ENCODE data around the gene TCF4. TPM values are rescaled to one million over a fixed set of nuclear protein-coding genes. Genes with fewer than 3 reads are reported as not detected.

Gene TCF4
- polyA plus RNA-seq, 1 of the 3 experiments (the other 2 are of a cell fraction): 39.1 TPM

- TF ChIP-seq CTCF (IDR thresholded peaks at IDR 0.05) (no peak), RXRA (IDR thresholded peaks at IDR 0.05; ENCODE audit: borderline replicate concordance, low read depth) (no peak), EP300 (IDR thresholded peaks at IDR 0.05; ENCODE audit: borderline replicate concordance in 1 of 2, low read depth in 1 of 2, low read length in 1 of 2) (no peak), ZBTB33 (IDR thresholded peaks at IDR 0.05; ENCODE audit: borderline replicate concordance, low read depth) (no peak)
These were observed 83.2 kb downstream of the TCF4 start (continued) for GRCh38 chr18:55504808-55505207.

GRCh38 chr18:55503167-55503820 is 84.7 kb downstream of the TCF4 start:
- ChIA-PET CTCF (no interaction called here), POLR2A (no interaction called here)
- DNase-seq: no peak

GRCh38 chr18:55501982-55502710 is 85.8 kb downstream of the TCF4 start:
- Histone ChIP-seq H3K27ac (ENCODE audit: low read depth in 2 of 2, low read length in 1 of 2) (peak overlapping the region; percentile 50 to 92; a peak in 3 of 4 replicates), H2AFZ (ENCODE audit: low read depth) (no peak overlapping the region), H3K9ac (peak overlapping the region; percentile 71), H3K9me2 (no peaks in the 10 kb centered on the region), H3F3A (replicated peaks; ENCODE audit: insufficient read depth) (peaks cover 30% of the 10 kb centered on the region), H3K4me3 (ENCODE audit: low read depth in 2 of 2, low read length in 1 of 2) (peak overlapping the region in 1 of 2 experiments; percentile 15; a peak in 1 of 4 replicates), H3K27me3 (ENCODE audit: insufficient read depth) (no peaks in the 10 kb centered on the region), H3K9me3 (no peaks in the 10 kb centered on the region), H4K20me1 (ENCODE audit: insufficient read depth) (no peaks in the 10 kb centered on the region), H3K36me3 (replicated peaks in 1 of 2; ENCODE audit: control insufficient read depth in 1 of 2, insufficient read depth in 2 of 2, low read length in 1 of 2) (no peaks in the 10 kb centered on the region), H3K4me2 (peak overlapping the region; percentile 74), H3K4me1 (ENCODE audit: control insufficient read depth in 1 of 2, insufficient read depth in 2 of 2, low read depth in 1 of 2, low read length in 1 of 2) (peaks cover 8 to 41% of the 10 kb centered on the region in 2 experiments; a peak in 3 of 4 replicates), H3K79me2 (ENCODE audit: insufficient read depth) (peaks cover 86% of the 10 kb centered on the region)
- POLR2A ChIA-PET: no interaction called here
- TF ChIP-seq MAX (IDR thresholded peaks at IDR 0.05; ENCODE audit: low read depth) (no peak), MEF2A (IDR thresholded peaks at IDR 0.05; ENCODE audit: borderline replicate concordance, low read depth) (0 out of 2 replicates have a peak, but pooled peaks have one; percentile 15), NRF1 (IDR thresholded peaks at IDR 0.05; ENCODE audit: low read depth, low read length) (no peak)
- 53% methylated on average over 2 of the region's 2 CpGs for WGBS (ENCODE audit: low lambda C conversion rate)
- no peak for DNase-seq
- CTCF ChIA-PET: no interaction called here

More at GRCh38 chr18:55503167-55503820, 84.7 kb downstream of the TCF4 start:
- no peak for TF ChIP-seq RAD21 (IDR thresholded peaks at IDR 0.05; ENCODE audit: low read length)
- no peak for TF ChIP-seq FOXM1 (IDR thresholded peaks at IDR 0.05; ENCODE audit: low read depth)
- Histone ChIP-seq H3K27ac (ENCODE audit: low read depth in 2 of 2, low read length in 1 of 2) (peak overlapping the region in 1 of 2 experiments; percentile 92; a peak in 2 of 4 replicates), H3K4me2 (no peak overlapping the region), H3K9me3 (no peaks in the 10 kb centered on the region), H3K9me2 (no peaks in the 10 kb centered on the region), H3K9ac (no peak overlapping the region), H3F3A (replicated peaks; ENCODE audit: insufficient read depth) (peaks cover 30% of the 10 kb centered on the region), H4K20me1 (ENCODE audit: insufficient read depth) (no peaks in the 10 kb centered on the region), H3K4me3 (ENCODE audit: low read depth in 2 of 2, low read length in 1 of 2) (no peak overlapping the region), H3K36me3 (replicated peaks in 1 of 2; ENCODE audit: control insufficient read depth in 1 of 2, insufficient read depth in 2 of 2, low read length in 1 of 2) (no peaks in the 10 kb centered on the region), H3K79me2 (ENCODE audit: insufficient read depth) (peaks cover 91% of the 10 kb centered on the region), H3K4me1 (ENCODE audit: control insufficient read depth in 1 of 2, insufficient read depth in 2 of 2, low read depth in 1 of 2, low read length in 1 of 2) (peaks cover 2 to 42% of the 10 kb centered on the region in 2 experiments; a peak in 3 of 4 replicates), H3K27me3 (ENCODE audit: insufficient read depth) (no peaks in the 10 kb centered on the region), H2AFZ (ENCODE audit: low read depth) (no peak overlapping the region)
- 79% methylated on average over 7 of the region's 7 CpGs for WGBS (ENCODE audit: low lambda C conversion rate)
